Left hindlimb (tissue), 1 donor: Measurements from ENCODE around the gene TBC1D22A.
A peak's percentile ranks its signal among the peaks of the same experiment; 100 is the strongest.
"Not testable (repeated sequence)": the region's sequence is repeated elsewhere in the genome, so short reads cannot be mapped to it uniquely, and the experiment has no call there.

Experiments
- DNase-seq: peaks from one replicate; pipeline ENCODE4 v3.0.0-alpha.2; 2018

TBC1D22A gene

GRCh38 chr22:46815559-46815895, 53.1 kb downstream of the TBC1D22A start:
- DNase-seq: no peak

- DNase-seq: no peak
Measured at GRCh38 chr22:46815896-46816731, 53.7 kb downstream of the TBC1D22A start.

GRCh38 chr22:46817390-46817789, 54.9 kb downstream of the TBC1D22A start:
- DNase-seq: not testable (repeated sequence)

GRCh38 chr22:46823248-46823647, 60.8 kb downstream of the TBC1D22A start:
- no peak for DNase-seq

GRCh38 chr22:46823654-46824053, 61.2 kb downstream of the TBC1D22A start:
- DNase-seq: no peak

GRCh38 chr22:46824344-46824909, 62.0 kb downstream of the TBC1D22A start:
- no peak for DNase-seq

- no peak for DNase-seq
Measured at GRCh38 chr22:46824980-46825544, 62.6 kb downstream of the TBC1D22A start.

GRCh38 chr22:46826438-46827135, 64.1 kb downstream of the TBC1D22A start:
- no peak for DNase-seq

GRCh38 chr22:46827136-46827780, 64.8 kb downstream of the TBC1D22A start:
- DNase-seq: no peak

GRCh38 chr22:46827781-46828180, 65.3 kb downstream of the TBC1D22A start:
- DNase-seq: no peak

- DNase-seq: no peak
Measured at GRCh38 chr22:46828323-46828900, 66.0 kb downstream of the TBC1D22A start.

- DNase-seq: no peak
Measured at GRCh38 chr22:46829117-46829891, 66.9 kb downstream of the TBC1D22A start.

- DNase-seq: peak; percentile 59
Measured at GRCh38 chr22:46829941-46830715, 67.7 kb downstream of the TBC1D22A start.

- no peak for DNase-seq
Measured at GRCh38 chr22:46830841-46831240, 68.4 kb downstream of the TBC1D22A start.

- DNase-seq: no peak
Measured at GRCh38 chr22:46833228-46833627, 70.8 kb downstream of the TBC1D22A start.

GRCh38 chr22:46834021-46834737, 71.7 kb downstream of the TBC1D22A start:
- DNase-seq: no peak

- DNase-seq: no peak
Measured at GRCh38 chr22:46835288-46835687, 72.8 kb downstream of the TBC1D22A start.

- no peak for DNase-seq
Measured at GRCh38 chr22:46835693-46836092, 73.2 kb downstream of the TBC1D22A start.

- DNase-seq: no peak
Measured at GRCh38 chr22:46841522-46841921, 79.1 kb downstream of the TBC1D22A start.

GRCh38 chr22:46842606-46843005, 80.2 kb downstream of the TBC1D22A start:
- no peak for DNase-seq
